PC-9 (cell line): ENCODE results near the gene LARP4B. TPM values are rescaled to one million over a fixed set of nuclear protein-coding genes. Genes with fewer than 3 reads are reported as not detected.

Experiments used
- BruUV-seq: library from RNA; stranded (reverse); fragments of 400-500 nt; replicated peaks from 2 replicates; lab custom pipeline; 2021; lab: Mats Ljungman, UMichigan
- CTCF ChIA-PET: fragments of 300-600 bp; sonication (Branson Sonifier 250); formaldehyde crosslinking; loops from one replicate; lab custom pipeline; 2022; ENCODE audit warnings: antibody characterized with exemption; lab: Charles Lee
- POLR2A ChIA-PET: fragments of 300-600 bp; sonication (Branson Sonifier 250); formaldehyde crosslinking; loops from one replicate; lab custom pipeline; 2022; ENCODE audit warnings: antibody characterized with exemption; ENCODE audit not compliant: unreplicated experiment; lab: Charles Lee
- DNase-seq, 2 experiments: peaks; one replicate each; pipeline versions ENCODE4 v3.0.0 to v3.0.0-alpha.2; 2015 to 2022; ENCODE audit warnings: mixed read lengths in 1 of 2
- H2AFZ ChIP-seq: fragments of 200-600 bp; sonication (generic); 2 replicates; pipeline ENCODE4 v1.8.1; 2017; ENCODE audit warnings: antibody characterized with exemption
- H3F3A ChIP-seq: fragments of 200-600 bp; sonication (generic); 2 replicates; pipeline ENCODE4 v1.8.1; 2017; ENCODE audit warnings: antibody characterized with exemption, mild to moderate bottlenecking, low read depth; ENCODE audit not compliant: insufficient read depth
- H3K27ac ChIP-seq: fragments of 200-600 bp; sonication (generic); 2 replicates; pipeline ENCODE4 v1.6.1; 2016; ENCODE audit warnings: mixed run types
- H3K27me3 ChIP-seq: fragments of 200-600 bp; sonication (generic); 2 replicates; pipeline ENCODE4 v1.6.1; 2016; ENCODE audit warnings: low read depth, mixed run types; ENCODE audit not compliant: insufficient read depth
- H3K36me3 ChIP-seq: fragments of 200-600 bp; sonication (generic); 2 replicates; pipeline ENCODE4 v1.6.1; 2016; ENCODE audit warnings: low read depth, mixed run types
- H3K4me1 ChIP-seq: fragments of 200-600 bp; sonication (generic); replicated peaks from 2 replicates; pipeline ENCODE4 v1.6.1; 2016; ENCODE audit warnings: mixed run types; ENCODE audit not compliant: insufficient read depth
- H3K4me2 ChIP-seq: fragments of 200-600 bp; sonication (generic); 2 replicates; pipeline ENCODE4 v1.6.1; 2017; ENCODE audit warnings: mixed run types
- H3K4me3 ChIP-seq: fragments of 200-600 bp; sonication (generic); 2 replicates; pipeline ENCODE4 v1.6.1; 2016; ENCODE audit warnings: mixed run types
- H3K79me2 ChIP-seq: fragments of 200-600 bp; sonication (generic); 2 replicates; pipeline ENCODE4 v1.6.1; 2017; ENCODE audit warnings: low read depth, mixed run types
- H3K9me2 ChIP-seq: fragments of 200-600 bp; sonication (generic); 2 replicates; pipeline ENCODE4 v1.8.1; 2017; ENCODE audit warnings: mild to moderate bottlenecking; ENCODE audit not compliant: insufficient read depth
- H3K9me3 ChIP-seq: fragments of 200-600 bp; sonication (generic); 2 replicates; pipeline ENCODE4 v1.8.1; 2016; ENCODE audit warnings: low read depth; ENCODE audit not compliant: insufficient read depth
- H4K20me1 ChIP-seq: fragments of 200-600 bp; sonication (generic); 2 replicates; pipeline ENCODE4 v1.8.1; 2017; ENCODE audit not compliant: insufficient read depth
- CTCF ChIP-seq: fragments of 200-600 bp; sonication (generic); conservative IDR thresholded peaks from 2 replicates; pipeline ENCODE4 v1.6.1; 2017; ENCODE audit warnings: mixed run types, antibody characterized with exemption, mild to moderate bottlenecking, moderate library complexity
- EZH2 ChIP-seq: fragments of 200-600 bp; sonication (generic); IDR thresholded peaks from 2 replicates; pipeline ENCODE4 v1.8.0; 2017; ENCODE audit warnings: antibody characterized with exemption, low read depth
- intact Hi-C: fragments of 100-400 bp; cut with micrococcal nuclease; formaldehyde crosslinking; loops from one replicate; pipeline ENCODE4 v1.10.0; 2022; ENCODE audit not compliant: unreplicated experiment
- total RNA-seq: library from RNA; stranded (reverse); gene quantifications from 2 replicates; pipeline ENCODE4 v1.2.3, GENCODE V29; 2021

The LARP4B gene
- total RNA-seq, 1 experiment from 2014 or later = 93.4 TPM

GRCh38 chr10:780536-781524, 150.7 kb downstream of the LARP4B start:
- BruUV-seq = no TSS peak
- Histone ChIP-seq H3K27ac (no peak overlapping the region), H3F3A (no peaks in the 10 kb centered on the region), H3K4me3 (no peak overlapping the region), H3K9me2 (no peaks in the 10 kb centered on the region), H3K79me2 (no peaks in the 10 kb centered on the region), H3K4me1 (no peaks in the 10 kb centered on the region), H3K36me3 (no peaks in the 10 kb centered on the region), H3K9me3 (no peaks in the 10 kb centered on the region), H2AFZ (no peak overlapping the region), H4K20me1 (no peaks in the 10 kb centered on the region), H3K4me2 (no peak overlapping the region), H3K27me3 (peaks cover 29% of the 10 kb centered on the region)
- no peak for DNase-seq
- TF ChIP-seq CTCF = no peak
- no peak for TF ChIP-seq EZH2
- CTCF ChIA-PET = no interaction called here
- intact Hi-C loops = no loop called here
- POLR2A ChIA-PET = no interaction called here

- Histone ChIP-seq H3K4me3 (no peak overlapping the region), H3K36me3 (no peaks in the 10 kb centered on the region), H3K9me2 (no peaks in the 10 kb centered on the region), H4K20me1 (no peaks in the 10 kb centered on the region), H3F3A (no peaks in the 10 kb centered on the region), H2AFZ (no peak overlapping the region), H3K27ac (no peak overlapping the region), H3K79me2 (no peaks in the 10 kb centered on the region), H3K27me3 (peaks cover 44% of the 10 kb centered on the region), H3K9me3 (no peaks in the 10 kb centered on the region), H3K4me2 (no peak overlapping the region), H3K4me1 (no peaks in the 10 kb centered on the region)
- POLR2A ChIA-PET = no interaction called here
- TF ChIP-seq EZH2 (no peak), CTCF (no peak)
- no peak for DNase-seq
- BruUV-seq = no TSS peak
- intact Hi-C loops = no loop called here
- CTCF ChIA-PET = no interaction called here
Observed at GRCh38 chr10:778626-779330, 152.7 kb downstream of the LARP4B start.

GRCh38 chr10:777913-778479, 153.5 kb downstream of the LARP4B start:
- H3K9me2 ChIP-seq = no peaks in the 10 kb centered on the region
- no peaks in the 10 kb centered on the region for H4K20me1 ChIP-seq
- intact Hi-C loops = no loop called here
- H3K9me3 ChIP-seq = no peaks in the 10 kb centered on the region
- no peak for TF ChIP-seq EZH2
- no peak for TF ChIP-seq CTCF
- H3K4me3 ChIP-seq = no peak overlapping the region
- no peaks in the 10 kb centered on the region for H3F3A ChIP-seq
- ChIA-PET POLR2A (no interaction called here), CTCF (no interaction called here)
- no peak overlapping the region for H2AFZ ChIP-seq
- BruUV-seq = no TSS peak
- no peak overlapping the region for H3K4me2 ChIP-seq
- no peaks in the 10 kb centered on the region for H3K4me1 ChIP-seq
- H3K27ac ChIP-seq = no peak overlapping the region
- no peak for DNase-seq
- H3K79me2 ChIP-seq = no peaks in the 10 kb centered on the region
- peaks cover 44% of the 10 kb centered on the region for H3K27me3 ChIP-seq
- H3K36me3 ChIP-seq = no peaks in the 10 kb centered on the region
